GM19452 (cell line): ENCODE data around the gene TLDC2.

ENCODE experiments used
- ATAC-seq: cut with Tn5 transposase; IDR thresholded peaks from one replicate; pipeline ENCODE4 v1.9.1; 2021; ENCODE audit not compliant: unreplicated experiment

The TLDC2 gene

DNA sequence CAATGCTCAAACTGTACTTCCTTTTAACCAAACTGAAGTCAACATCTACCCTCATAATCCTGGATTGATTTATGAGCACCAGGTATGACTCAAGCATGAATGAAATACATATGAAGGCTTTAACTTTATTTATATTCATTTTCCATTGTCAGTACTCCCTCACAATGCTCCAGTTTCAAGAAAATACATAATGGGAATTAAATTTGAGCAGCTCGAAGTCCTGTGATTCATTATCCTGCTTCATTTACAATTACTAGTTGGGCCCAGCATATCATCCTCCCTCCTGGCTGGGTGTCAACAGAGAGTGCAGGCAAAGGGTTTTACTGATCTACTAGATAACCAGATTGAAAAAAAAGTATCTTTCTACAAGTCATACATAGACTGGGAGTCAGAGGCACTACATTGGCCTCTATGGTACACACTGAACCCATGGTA, 65.5 kb downstream of the TLDC2 start:
- no peak for ATAC-seq
